GM23248 (cell line): ENCODE data around the gene CEP112. TPM values are rescaled to one million over a fixed set of nuclear protein-coding genes. Genes with fewer than 3 reads are reported as not detected.

ENCODE experiments used
- DNase-seq: peaks from one replicate; pipeline ENCODE4 v3.0.0-alpha.2; 2015
- H2AFZ ChIP-seq: fragments of 200-600 bp; sonication (generic); 2 replicates; pipeline ENCODE4 v1.6.1; 2016; ENCODE audit warnings: antibody characterized with exemption
- H3F3A ChIP-seq: fragments of 200-600 bp; sonication (generic); 2 replicates; pipeline ENCODE4 v1.6.1; 2016; ENCODE audit warnings: mild to moderate bottlenecking, antibody characterized with exemption, mixed run types; ENCODE audit not compliant: insufficient read depth
- H3K27ac ChIP-seq: fragments of 200-600 bp; sonication (generic); 2 replicates; pipeline ENCODE4 v1.5.1; 2016; ENCODE audit warnings: mild to moderate bottlenecking
- H3K27me3 ChIP-seq: fragments of 200-600 bp; sonication (generic); replicated peaks from 2 replicates; pipeline ENCODE4 v1.6.1; 2016; ENCODE audit warnings: mild to moderate bottlenecking; ENCODE audit not compliant: insufficient read depth
- H3K36me3 ChIP-seq: fragments of 200-600 bp; sonication (generic); 2 replicates; pipeline ENCODE4 v1.6.1; 2016; ENCODE audit warnings: low read depth, mild to moderate bottlenecking
- H3K4me1 ChIP-seq: fragments of 200-600 bp; sonication (generic); 2 replicates; pipeline ENCODE4 v1.6.1; 2016; ENCODE audit warnings: mild to moderate bottlenecking; ENCODE audit not compliant: insufficient read depth
- H3K4me2 ChIP-seq: fragments of 200-600 bp; sonication (generic); one replicate; pipeline ENCODE4 v1.6.1; 2016; ENCODE audit warnings: mild to moderate bottlenecking; ENCODE audit not compliant: unreplicated experiment
- H3K4me3 ChIP-seq: fragments of 200-600 bp; sonication (generic); 2 replicates; pipeline ENCODE4 v1.5.1; 2016; ENCODE audit warnings: mild to moderate bottlenecking
- H3K79me2 ChIP-seq: fragments of 200-600 bp; sonication (generic); 2 replicates; pipeline ENCODE4 v1.6.1; 2016; ENCODE audit warnings: mild to moderate bottlenecking; ENCODE audit not compliant: insufficient read depth
- H3K9ac ChIP-seq: fragments of 200-600 bp; sonication (generic); 2 replicates; pipeline ENCODE4 v1.6.1; 2016; ENCODE audit warnings: mild to moderate bottlenecking
- H3K9me2 ChIP-seq: fragments of 200-600 bp; sonication (generic); 2 replicates; pipeline ENCODE4 v1.6.1; 2016; ENCODE audit warnings: mixed run types, mild to moderate bottlenecking, moderate library complexity; ENCODE audit not compliant: insufficient read depth
- H3K9me3 ChIP-seq: fragments of 200-600 bp; sonication (generic); one replicate; pipeline ENCODE4 v1.6.1; 2017; ENCODE audit warnings: low read depth
- H4K20me1 ChIP-seq: fragments of 200-600 bp; sonication (generic); 2 replicates; pipeline ENCODE4 v1.6.0; 2016; ENCODE audit not compliant: insufficient read depth
- EZH2 ChIP-seq: fragments of 200-600 bp; sonication (generic); IDR thresholded peaks from 2 replicates; pipeline ENCODE4 v1.6.1; 2018; ENCODE audit warnings: antibody characterized with exemption, mild to moderate bottlenecking; ENCODE audit not compliant: insufficient read depth, poor library complexity, severe bottlenecking
- EZH2phosphoT487 ChIP-seq: fragments of 200-600 bp; sonication (generic); IDR thresholded peaks from 2 replicates; pipeline ENCODE4 v1.6.1; 2018; ENCODE audit warnings: antibody characterized with exemption, moderate library complexity, mild to moderate bottlenecking, low read depth; ENCODE audit not compliant: insufficient read depth
- WGBS, 2 experiments: methylation state at CpG; one replicate each; pipeline ENCODE4 v1.1.6; 2015 to 2017; ENCODE audit warnings: low lambda C conversion rate in 2 of 2, low coverage in 1 of 2; ENCODE audit errors: missing lambda C conversion rate in 2 of 2; 5-methylcytosine and 5-hydroxymethylcytosine counted together
- in situ Hi-C: fragments of 300-500 bp; cut with MboI; formaldehyde crosslinking; loops from 2 replicates; pipeline ENCODE4 v1.15.0; 2020
- polyA plus RNA-seq: library from polyadenylated mRNA; unstranded; fragments of >200 nt; fragmentation: Nextera tagmentation; extraction: Ambion mirVana; gene quantifications from 2 replicates; pipeline ENCODE4 v1.2.1, GENCODE V29; 2016
- total RNA-seq: library from RNA; depleted of rRNA; stranded (reverse); fragments of >200 nt; shearing (Covaris generic); gene quantifications from 2 replicates; pipeline ENCODE4 v1.2.3, GENCODE V29; 2014

CEP112 gene
- total and polyA plus RNA-seq, 2 experiments from 2014 or later: 8.1 to 14.8 TPM

DNA sequence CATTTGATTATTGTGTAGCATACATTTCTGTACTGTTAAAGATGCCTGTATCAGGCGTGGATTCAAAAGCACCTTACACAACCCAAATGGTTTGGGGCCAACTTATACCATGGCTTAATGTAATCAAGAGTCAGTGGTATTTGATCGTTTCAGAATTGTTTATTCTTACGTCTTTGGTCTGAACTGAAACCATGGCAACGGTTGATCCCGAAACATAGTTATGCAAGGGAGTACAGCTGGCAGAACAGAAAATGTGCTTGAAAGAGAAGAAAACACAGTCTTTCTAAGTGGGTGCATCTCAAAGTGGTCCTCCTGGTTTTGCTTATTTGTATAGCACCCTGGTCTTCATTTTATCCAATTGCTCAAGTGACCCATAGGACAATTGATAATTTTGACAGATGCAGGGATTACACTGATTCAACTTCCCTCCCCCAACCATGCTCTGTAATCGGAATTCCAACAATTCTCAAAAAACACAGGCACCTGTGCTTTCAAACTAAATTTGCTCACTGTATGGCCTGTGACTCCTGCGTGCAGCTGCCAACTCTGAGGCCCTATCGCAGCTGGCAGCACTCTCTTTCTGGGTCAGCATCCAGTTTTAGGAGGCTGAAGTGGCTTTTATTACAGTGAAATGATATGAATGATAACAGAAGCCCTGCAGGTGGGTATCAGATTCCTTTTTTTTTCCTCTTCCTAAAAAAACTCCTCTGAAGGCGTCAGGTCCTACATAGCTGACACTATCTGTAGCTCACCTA lies 553.5 kb downstream of the CEP112 start:
- no peak for DNase-seq

DNA sequence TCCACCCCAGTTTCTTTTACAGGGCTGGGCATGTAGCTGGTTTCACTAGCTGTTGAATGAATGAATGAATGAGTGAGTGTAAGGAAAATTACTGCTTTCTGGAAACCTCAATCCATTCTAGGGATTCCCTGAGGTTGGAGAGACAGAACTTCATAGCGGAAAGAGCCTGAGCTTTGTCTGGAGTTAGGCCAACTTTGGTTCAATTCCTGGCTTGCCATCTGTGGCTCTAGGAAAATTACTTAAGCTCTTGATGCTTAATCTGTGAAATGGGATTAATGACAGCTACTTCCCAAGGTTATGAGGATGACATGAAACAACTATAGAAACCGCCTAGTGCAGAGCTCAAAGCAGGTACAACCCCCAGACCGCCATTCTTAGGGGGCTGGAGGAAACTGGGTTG lies 554.1 kb downstream of the CEP112 start:
- no peak for DNase-seq
- Histone ChIP-seq H3K4me3 (no peak overlapping the region), H3K9me3 (no peaks in the 10 kb centered on the region), H2AFZ (no peak overlapping the region), H3K27me3 (no peaks in the 10 kb centered on the region), H3F3A (no peaks in the 10 kb centered on the region), H3K79me2 (no peaks in the 10 kb centered on the region), H3K9me2 (no peaks in the 10 kb centered on the region), H3K36me3 (no peaks in the 10 kb centered on the region; the same call in 1 of the 2 replicates), H3K27ac (no peak overlapping the region), H4K20me1 (no peaks in the 10 kb centered on the region), H3K4me1 (no peaks in the 10 kb centered on the region), H3K9ac (no peak overlapping the region), H3K4me2 (no peak overlapping the region)
- no peak for TF ChIP-seq EZH2
- no peak for TF ChIP-seq EZH2phosphoT487
- WGBS, 2 experiments: 94 to 96% methylated on average over 3 of the region's 3 CpGs
- in situ Hi-C loops: no loop called here

More for the DNA sequence above, 553.5 kb downstream of the CEP112 start:
- Histone ChIP-seq H2AFZ (no peak overlapping the region), H3K4me1 (no peaks in the 10 kb centered on the region), H3K4me2 (no peak overlapping the region), H3K36me3 (no peaks in the 10 kb centered on the region; the same call in 1 of the 2 replicates), H3K4me3 (no peak overlapping the region), H3K79me2 (no peaks in the 10 kb centered on the region), H4K20me1 (no peaks in the 10 kb centered on the region), H3F3A (no peaks in the 10 kb centered on the region), H3K9me3 (no peaks in the 10 kb centered on the region), H3K27ac (no peak overlapping the region), H3K9ac (no peak overlapping the region), H3K27me3 (no peaks in the 10 kb centered on the region), H3K9me2 (no peaks in the 10 kb centered on the region)
- WGBS, 2 experiments: 65 to 66% methylated on average over 9 of the region's 9 CpGs
- in situ Hi-C loops: no loop called here
- TF ChIP-seq EZH2phosphoT487 (no peak), EZH2 (no peak)

DNA sequence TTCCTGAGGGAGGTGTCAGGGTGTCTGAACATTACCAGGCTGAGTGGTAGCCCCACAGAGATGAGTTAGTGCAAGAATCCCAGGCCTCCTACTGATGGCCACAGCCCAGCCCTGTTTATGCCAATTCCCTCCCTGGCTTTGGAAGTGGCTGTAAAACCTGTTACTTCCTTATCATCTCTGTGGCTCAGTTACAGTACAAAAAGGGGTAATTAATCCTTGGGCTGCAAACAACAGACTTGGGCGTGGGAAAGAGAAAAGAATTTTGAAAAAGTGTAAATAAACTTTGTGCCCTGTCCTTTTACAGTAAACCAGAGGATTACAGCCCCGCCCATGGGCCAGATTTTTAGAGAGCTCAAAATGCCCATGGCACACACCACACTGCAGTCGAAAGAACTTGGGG lies 557.4 kb downstream of the CEP112 start:
- TF ChIP-seq EZH2phosphoT487: no peak
- TF ChIP-seq EZH2: no peak
- no peaks in the 10 kb centered on the region for H3K27me3 ChIP-seq
- H2AFZ ChIP-seq: no peak overlapping the region
- H3K4me3 ChIP-seq: no peak overlapping the region
- no peaks in the 10 kb centered on the region for H3K4me1 ChIP-seq
- no peaks in the 10 kb centered on the region for H4K20me1 ChIP-seq
- no peaks in the 10 kb centered on the region for H3K79me2 ChIP-seq
- no peaks in the 10 kb centered on the region for H3F3A ChIP-seq
- H3K9me2 ChIP-seq: no peaks in the 10 kb centered on the region
- no peak overlapping the region for H3K27ac ChIP-seq
- 76 to 77% methylated on average over 3 of the region's 3 CpGs for WGBS, 2 experiments
- in situ Hi-C loops: no loop called here
- no peaks in the 10 kb centered on the region for H3K9me3 ChIP-seq
- H3K36me3 ChIP-seq: no peaks in the 10 kb centered on the region
- no peak overlapping the region for H3K9ac ChIP-seq
- H3K4me2 ChIP-seq: no peak overlapping the region
- DNase-seq: no peak

DNA sequence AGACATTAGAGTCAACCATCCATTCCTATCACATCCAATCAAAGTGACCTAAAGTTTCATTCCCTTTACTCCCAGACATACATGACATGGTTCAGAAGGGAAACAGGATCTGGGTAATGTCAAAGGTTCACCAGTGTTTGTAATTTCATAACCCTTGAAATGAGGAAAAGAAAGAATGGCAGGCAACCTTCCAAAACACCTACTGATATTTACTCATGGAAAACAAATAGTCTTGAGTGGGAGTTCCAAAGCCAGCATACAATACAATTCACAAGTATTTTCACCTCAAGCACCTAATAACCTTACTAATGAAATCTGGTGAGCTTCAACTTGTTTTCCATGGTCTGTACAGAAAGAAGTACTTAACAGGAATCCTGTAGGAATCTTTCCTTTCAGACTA lies 557.9 kb downstream of the CEP112 start:
- Histone ChIP-seq H3K9me3 (no peaks in the 10 kb centered on the region), H3K4me2 (no peak overlapping the region), H3K27ac (no peak overlapping the region), H3F3A (no peaks in the 10 kb centered on the region), H3K79me2 (no peaks in the 10 kb centered on the region), H2AFZ (no peak overlapping the region), H3K4me1 (no peaks in the 10 kb centered on the region), H3K9ac (no peak overlapping the region), H4K20me1 (no peaks in the 10 kb centered on the region), H3K27me3 (no peaks in the 10 kb centered on the region), H3K9me2 (no peaks in the 10 kb centered on the region), H3K36me3 (no peaks in the 10 kb centered on the region), H3K4me3 (no peak overlapping the region)
- in situ Hi-C loops: no loop called here
- DNase-seq: no peak
- TF ChIP-seq EZH2phosphoT487: no peak
- TF ChIP-seq EZH2: no peak

DNA sequence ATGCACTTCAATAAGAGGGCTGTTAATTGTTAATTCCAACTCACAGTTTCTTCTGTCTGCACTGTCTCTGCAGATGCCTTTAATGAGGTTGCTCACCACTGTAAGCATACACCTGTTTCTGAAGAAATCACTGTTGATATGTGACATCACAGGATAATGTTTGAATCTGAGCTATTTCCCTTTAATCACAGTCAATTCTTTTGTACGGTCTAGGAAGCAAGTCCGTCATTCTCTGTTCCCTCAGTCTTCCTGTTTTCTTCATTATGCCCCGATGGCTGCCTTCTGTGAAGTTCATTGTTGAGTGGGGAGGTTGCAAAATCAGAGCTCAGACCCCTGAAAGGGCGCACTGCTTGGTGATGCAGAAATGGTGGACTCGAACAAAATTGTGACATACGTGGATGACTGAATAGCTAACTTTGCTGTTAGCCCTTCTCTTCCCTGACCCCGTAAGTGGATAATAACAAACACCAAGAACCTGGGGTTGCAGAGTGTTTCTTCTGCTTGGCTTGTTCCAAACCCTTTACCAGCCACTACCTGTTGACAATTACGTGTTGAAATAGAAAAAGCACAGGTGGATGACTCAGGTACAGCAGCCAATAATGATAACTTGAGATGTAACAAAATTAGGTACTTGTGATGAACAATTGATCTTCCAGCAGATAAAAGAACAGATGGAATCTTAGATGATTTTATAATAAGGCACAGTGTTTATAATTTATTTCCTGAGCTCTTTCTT lies 558.6 kb downstream of the CEP112 start:
- Histone ChIP-seq H3K4me1 (no peaks in the 10 kb centered on the region), H3K4me2 (no peak overlapping the region), H3K27me3 (no peaks in the 10 kb centered on the region), H3K9me2 (no peaks in the 10 kb centered on the region), H2AFZ (no peak overlapping the region), H3K9me3 (no peaks in the 10 kb centered on the region), H3K27ac (no peak overlapping the region), H3F3A (no peaks in the 10 kb centered on the region), H3K4me3 (no peak overlapping the region), H3K36me3 (no peaks in the 10 kb centered on the region), H3K9ac (no peak overlapping the region), H3K79me2 (no peaks in the 10 kb centered on the region), H4K20me1 (no peaks in the 10 kb centered on the region)
- no peak for DNase-seq
- in situ Hi-C loops: no loop called here
- WGBS, 2 experiments: 90 to 91% methylated on average over 8 of the region's 8 CpGs
- no peak for TF ChIP-seq EZH2phosphoT487
- no peak for TF ChIP-seq EZH2
